ENCODE results near the gene TLE4. TPM values are rescaled to one million over a fixed set of nuclear protein-coding genes. Genes with fewer than 3 reads are reported as not detected.

TLE4 gene
- total RNA-seq, 1 donor from 2014 or later: 77.7 TPM

- no peak for TF ChIP-seq CTCF (conservative IDR thresholded peaks at IDR 0.05)
- Mint-ChIP-seq H3K27ac (peak overlapping the region; percentile 69), H3K4me3 (peak overlapping the region; percentile 58), H3K9me3 (peaks cover 35% of the 10 kb centered on the region), H3K4me1 (ENCODE audit: unreplicated experiment) (peaks cover 12% of the 10 kb centered on the region), H3K27me3 (no peaks in the 10 kb centered on the region), H3K36me3 (no peaks in the 10 kb centered on the region)
- no peak for DNase-seq (ENCODE audit: extremely low spot score, unreplicated experiment)
These were observed 187.7 kb downstream of the TLE4 start for GRCh38 chr9:79759460-79759859.

GRCh38 chr9:79762070-79762469 lies 190.3 kb downstream of the TLE4 start:
- H3K27ac Mint-ChIP-seq: no peak overlapping the region
- no peak for TF ChIP-seq CTCF (conservative IDR thresholded peaks at IDR 0.05)
- no peak overlapping the region for H3K4me3 Mint-ChIP-seq

GRCh38 chr9:79763671-79764285 lies 192.0 kb downstream of the TLE4 start:
- peaks cover 18% of the 10 kb centered on the region for H3K4me1 Mint-ChIP-seq (ENCODE audit: unreplicated experiment)
- peaks cover 21% of the 10 kb centered on the region for H3K27me3 Mint-ChIP-seq
- DNase-seq (ENCODE audit: extremely low spot score, unreplicated experiment): no peak
- H3K9me3 Mint-ChIP-seq: peaks cover 15% of the 10 kb centered on the region
- no peak overlapping the region for H3K4me3 Mint-ChIP-seq
- H3K36me3 Mint-ChIP-seq: no peaks in the 10 kb centered on the region
- H3K27ac Mint-ChIP-seq: no peak overlapping the region
- TF ChIP-seq CTCF (conservative IDR thresholded peaks at IDR 0.05): no peak

More at GRCh38 chr9:79762070-79762469, 190.3 kb downstream of the TLE4 start:
- peaks cover 21% of the 10 kb centered on the region for H3K9me3 Mint-ChIP-seq
- no peaks in the 10 kb centered on the region for H3K36me3 Mint-ChIP-seq
- H3K4me1 Mint-ChIP-seq (ENCODE audit: unreplicated experiment): peaks cover 14% of the 10 kb centered on the region
- peaks cover 10% of the 10 kb centered on the region for H3K27me3 Mint-ChIP-seq
- DNase-seq (ENCODE audit: extremely low spot score, unreplicated experiment): no peak

GRCh38 chr9:79764374-79764773 lies 192.6 kb downstream of the TLE4 start:
- no peak for DNase-seq (ENCODE audit: extremely low spot score, unreplicated experiment)
- TF ChIP-seq CTCF (conservative IDR thresholded peaks at IDR 0.05): no peak
- H3K27ac Mint-ChIP-seq: no peak overlapping the region
- H3K4me3 Mint-ChIP-seq: no peak overlapping the region
- peaks cover 22% of the 10 kb centered on the region for H3K27me3 Mint-ChIP-seq
- peaks cover 9% of the 10 kb centered on the region for H3K9me3 Mint-ChIP-seq
- H3K4me1 Mint-ChIP-seq (ENCODE audit: unreplicated experiment): peaks cover 17% of the 10 kb centered on the region
- no peaks in the 10 kb centered on the region for H3K36me3 Mint-ChIP-seq

GRCh38 chr9:79765466-79765865 lies 193.7 kb downstream of the TLE4 start:
- peaks cover 24% of the 10 kb centered on the region for H3K27me3 Mint-ChIP-seq
- no peak for DNase-seq (ENCODE audit: extremely low spot score, unreplicated experiment)
- peaks cover 13% of the 10 kb centered on the region for H3K4me1 Mint-ChIP-seq (ENCODE audit: unreplicated experiment)
- peaks cover 5% of the 10 kb centered on the region for H3K9me3 Mint-ChIP-seq
- no peak overlapping the region for H3K4me3 Mint-ChIP-seq
- H3K36me3 Mint-ChIP-seq: no peaks in the 10 kb centered on the region
- H3K27ac Mint-ChIP-seq: no peak overlapping the region
- no peak for TF ChIP-seq CTCF (conservative IDR thresholded peaks at IDR 0.05)
